ENCODE results near the gene TNNC1. TPM values are rescaled to one million over a fixed set of nuclear protein-coding genes. Genes with fewer than 3 reads are reported as not detected.

TNNC1 gene
- total RNA-seq, 4 donors from 2014 or later: 5,017 to 11,453 (median 7,253) TPM

DNA sequence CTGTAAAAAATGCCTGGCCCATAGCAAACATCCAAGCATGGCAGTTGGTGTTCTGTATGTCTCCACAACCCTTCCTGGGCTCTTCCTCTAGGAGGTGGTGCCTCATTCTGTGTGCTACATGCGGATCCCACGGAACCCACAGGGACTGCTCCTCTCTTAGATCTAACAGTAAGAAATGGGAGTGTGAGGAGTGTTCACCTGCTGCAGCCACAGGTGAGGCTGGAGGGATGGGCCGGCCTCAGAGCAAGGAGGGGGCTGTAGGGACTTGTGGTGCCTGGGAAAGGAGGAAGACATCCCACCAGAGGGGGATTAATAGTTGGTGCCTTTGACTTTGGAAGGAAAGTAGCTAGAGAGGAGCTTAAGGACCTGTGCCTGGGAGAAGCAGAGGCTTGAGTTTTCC, 31.2 kb downstream of the TNNC1 start:
- H3K27ac ChIP-seq: no peak overlapping the region
- no peak for DNase-seq
- no peaks in the 10 kb centered on the region for H3K36me3 ChIP-seq
- no peaks in the 10 kb centered on the region for H3K4me1 ChIP-seq
- in situ Hi-C loops (cut with MboI; ENCODE audit: low sequenced_read_pairs in 4 of 4): no loop called here
- intact Hi-C loops (cut with DNase I; ENCODE audit: low total_unique reads): no loop called here
- H3K9me3 ChIP-seq: no peaks in the 10 kb centered on the region
- TF ChIP-seq, protein P1, sequence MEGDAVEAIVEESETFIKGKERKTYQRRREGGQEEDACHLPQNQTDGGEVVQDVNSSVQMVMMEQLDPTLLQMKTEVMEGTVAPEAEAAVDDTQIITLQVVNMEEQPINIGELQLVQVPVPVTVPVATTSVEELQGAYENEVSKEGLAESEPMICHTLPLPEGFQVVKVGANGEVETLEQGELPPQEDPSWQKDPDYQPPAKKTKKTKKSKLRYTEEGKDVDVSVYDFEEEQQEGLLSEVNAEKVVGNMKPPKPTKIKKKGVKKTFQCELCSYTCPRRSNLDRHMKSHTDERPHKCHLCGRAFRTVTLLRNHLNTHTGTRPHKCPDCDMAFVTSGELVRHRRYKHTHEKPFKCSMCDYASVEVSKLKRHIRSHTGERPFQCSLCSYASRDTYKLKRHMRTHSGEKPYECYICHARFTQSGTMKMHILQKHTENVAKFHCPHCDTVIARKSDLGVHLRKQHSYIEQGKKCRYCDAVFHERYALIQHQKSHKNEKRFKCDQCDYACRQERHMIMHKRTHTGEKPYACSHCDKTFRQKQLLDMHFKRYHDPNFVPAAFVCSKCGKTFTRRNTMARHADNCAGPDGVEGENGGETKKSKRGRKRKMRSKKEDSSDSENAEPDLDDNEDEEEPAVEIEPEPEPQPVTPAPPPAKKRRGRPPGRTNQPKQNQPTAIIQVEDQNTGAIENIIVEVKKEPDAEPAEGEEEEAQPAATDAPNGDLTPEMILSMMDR (IDR thresholded peaks at IDR 0.05 in 4 of 5, conservative IDR thresholded peaks at IDR 0.05 in 1 of 5): no peak
- TF ChIP-seq POLR2A (IDR thresholded peaks at IDR 0.05): no peak
- H3K4me3 ChIP-seq: no peak overlapping the region
- ATAC-seq: no peak
- no peaks in the 10 kb centered on the region for H3K27me3 ChIP-seq

- Histone ChIP-seq H3K36me3 (no peaks in the 10 kb centered on the region), H3K4me3 (no peak overlapping the region), H3K27ac (no peak overlapping the region), H3K9me3 (no peaks in the 10 kb centered on the region), H3K27me3 (no peaks in the 10 kb centered on the region), H3K4me1 (no peaks in the 10 kb centered on the region)
- DNase-seq: no peak
- intact Hi-C loops (cut with DNase I; ENCODE audit: low total_unique reads): no loop called here
- TF ChIP-seq, protein P1 (IDR thresholded peaks at IDR 0.05 in 4 of 5, conservative IDR thresholded peaks at IDR 0.05 in 1 of 5): no peak
- no peak for TF ChIP-seq POLR2A (IDR thresholded peaks at IDR 0.05)
- in situ Hi-C loops (cut with MboI; ENCODE audit: low sequenced_read_pairs in 4 of 4): no loop called here
- no peak for ATAC-seq
Measured at GRCh38 chr3:52420388-52420787, 33.5 kb downstream of the TNNC1 start.

DNA sequence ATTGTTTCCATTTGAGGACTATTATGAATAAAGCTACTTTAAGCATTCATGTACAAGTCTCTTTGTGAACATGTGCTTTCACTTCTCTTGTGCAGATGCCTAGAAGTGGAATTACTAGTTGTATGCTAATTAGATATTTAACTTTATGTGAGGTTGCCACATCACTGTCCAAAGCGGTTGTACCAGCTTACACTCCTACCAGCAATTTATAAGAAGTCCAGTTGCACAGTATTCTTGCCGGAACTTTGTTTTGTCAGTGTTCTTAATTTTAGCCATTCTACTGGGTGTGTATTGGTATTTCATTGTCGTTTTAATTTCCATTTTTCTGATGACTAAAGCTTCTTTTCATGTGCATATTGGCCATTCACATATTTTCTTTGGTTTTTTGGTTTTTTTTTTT, 38.0 kb downstream of the TNNC1 start:
- intact Hi-C loops (cut with DNase I; ENCODE audit: low total_unique reads): no loop called here
- Histone ChIP-seq H3K36me3 (no peaks in the 10 kb centered on the region), H3K27me3 (no peaks in the 10 kb centered on the region), H3K4me3 (no peak overlapping the region), H3K27ac (no peak overlapping the region), H3K4me1 (peaks cover 20 to 21% of the 10 kb centered on the region in 2 donors), H3K9me3 (no peaks in the 10 kb centered on the region)
- ATAC-seq (no peak), DNase-seq (no peak)
- in situ Hi-C loops (cut with MboI; ENCODE audit: low sequenced_read_pairs in 4 of 4): no loop called here
- TF ChIP-seq, protein P1 (IDR thresholded peaks at IDR 0.05 in 4 of 5, conservative IDR thresholded peaks at IDR 0.05 in 1 of 5): no peak
- no peak for TF ChIP-seq POLR2A (IDR thresholded peaks at IDR 0.05)

DNA sequence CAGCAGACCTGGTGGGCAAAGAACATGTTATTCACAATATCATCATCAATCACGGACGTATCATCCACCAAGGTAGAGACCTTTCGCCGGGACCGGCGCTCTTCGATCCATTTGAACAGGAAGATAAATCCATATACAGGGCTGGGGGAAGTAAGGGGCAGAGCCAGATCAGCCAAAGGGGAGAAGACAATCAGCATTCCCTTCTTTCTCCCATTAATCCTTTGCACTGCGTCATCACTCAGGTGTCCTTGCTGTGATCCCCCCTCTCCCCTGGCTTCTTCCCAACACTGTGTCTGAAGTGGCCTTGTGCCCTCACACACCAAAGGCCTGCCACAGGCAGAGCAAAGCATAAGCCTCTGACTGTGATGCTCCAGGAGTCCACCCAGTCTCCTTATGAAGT, 45.4 kb downstream of the TNNC1 start:
- no peak for ATAC-seq
- no peak for TF ChIP-seq POLR2A (IDR thresholded peaks at IDR 0.05)
- TF ChIP-seq, protein P1 (IDR thresholded peaks at IDR 0.05 in 4 of 5, conservative IDR thresholded peaks at IDR 0.05 in 1 of 5): no peak
- peak overlapping the region in 2 of 4 donors; percentile 97 for H3K27ac ChIP-seq
- H3K4me3 ChIP-seq: peak overlapping the region in 1 of 4 donors; percentile 93
- in situ Hi-C loops (cut with MboI; ENCODE audit: low sequenced_read_pairs in 4 of 4) (no loop called here), intact Hi-C loops (cut with DNase I; ENCODE audit: low total_unique reads) (loop anchor here (5.0 kb wide), 1 partner anchor 131 kb away; the partner anchor contains the start of gene WDR82)
- peaks cover 0 to 44% of the 10 kb centered on the region in 2 donors for H3K36me3 ChIP-seq
- H3K4me1 ChIP-seq: peaks cover 34 to 45% of the 10 kb centered on the region in 2 donors
- no peaks in the 10 kb centered on the region for H3K27me3 ChIP-seq
- no peak for DNase-seq
- H3K9me3 ChIP-seq: no peaks in the 10 kb centered on the region

- Histone ChIP-seq H3K27me3 (no peaks in the 10 kb centered on the region), H3K4me1 (peaks cover 29 to 40% of the 10 kb centered on the region in 2 donors), H3K27ac (no peak overlapping the region), H3K36me3 (peaks cover 0 to 51% of the 10 kb centered on the region in 2 donors), H3K9me3 (no peaks in the 10 kb centered on the region), H3K4me3 (no peak overlapping the region)
- no peak for TF ChIP-seq POLR2A (IDR thresholded peaks at IDR 0.05)
- TF ChIP-seq, protein P1 (IDR thresholded peaks at IDR 0.05 in 4 of 5, conservative IDR thresholded peaks at IDR 0.05 in 1 of 5): no peak
- intact Hi-C loops (cut with DNase I; ENCODE audit: low total_unique reads): loop anchor here (5.0 kb wide), 1 partner anchor 130 kb away; the partner anchor contains the start of gene WDR82
- in situ Hi-C loops (cut with MboI; ENCODE audit: low sequenced_read_pairs in 4 of 4): no loop called here
- ATAC-seq (no peak), DNase-seq (no peak)
Measured at GRCh38 chr3:52407779-52408178, 46.1 kb downstream of the TNNC1 start.
